HG03378 (cell line): ENCODE results near the gene UBTF.
A peak's percentile ranks its signal among the peaks of the same experiment; 100 is the strongest.

Experiments used
- ATAC-seq: cut with Tn5 transposase; IDR thresholded peaks from one replicate; pipeline ENCODE4 v1.9.1; 2021; ENCODE audit warnings: mild to moderate bottlenecking, moderate library complexity; ENCODE audit not compliant: unreplicated experiment

The UBTF gene

GRCh38 chr17:44214230-44214494 lies 5.3 kb downstream of the UBTF start:
- ATAC-seq, result no peak

DNA sequence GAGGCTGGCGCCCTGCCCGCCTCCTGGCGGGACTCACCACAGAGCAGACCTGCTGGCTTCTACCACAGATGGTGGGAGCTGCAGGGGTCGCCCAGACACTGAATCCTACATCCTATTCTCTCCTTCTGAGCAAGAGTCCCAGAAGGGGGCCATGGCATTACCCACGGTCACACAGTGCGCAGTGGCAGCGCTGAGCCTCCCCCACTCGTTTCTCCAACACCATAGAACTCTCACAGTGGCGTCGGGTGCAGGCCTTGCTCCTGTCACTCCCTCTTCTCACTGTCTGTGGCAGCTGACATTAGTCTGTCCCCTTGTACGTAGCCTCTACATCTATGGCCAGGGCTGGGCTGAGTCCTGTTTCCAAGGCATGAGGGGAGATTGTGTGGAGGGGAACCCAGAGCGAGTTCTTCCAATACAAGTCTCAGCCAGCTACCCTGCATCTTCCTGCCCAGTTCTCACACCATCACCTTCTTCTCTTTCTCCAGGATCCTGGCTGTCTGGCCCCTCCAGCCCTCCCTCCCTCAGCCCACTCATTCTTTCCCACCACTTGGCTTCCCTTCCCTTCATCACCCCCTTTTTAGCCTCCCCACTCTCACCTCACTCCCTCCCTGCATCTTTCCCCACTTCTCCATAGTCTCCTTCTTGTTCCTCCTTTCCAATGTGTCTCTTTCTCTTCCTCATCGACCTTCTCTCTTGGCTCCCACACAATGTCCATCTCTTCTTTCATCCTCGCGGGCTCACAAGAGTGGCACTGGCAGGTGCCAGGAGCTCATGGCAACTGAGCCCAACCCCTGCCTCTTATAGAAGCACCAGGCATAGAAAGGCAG lies 5.9 kb downstream of the UBTF start:
- no peak for ATAC-seq

GRCh38 chr17:44212507-44213402 lies 6.7 kb downstream of the UBTF start:
- ATAC-seq, result no peak

DNA sequence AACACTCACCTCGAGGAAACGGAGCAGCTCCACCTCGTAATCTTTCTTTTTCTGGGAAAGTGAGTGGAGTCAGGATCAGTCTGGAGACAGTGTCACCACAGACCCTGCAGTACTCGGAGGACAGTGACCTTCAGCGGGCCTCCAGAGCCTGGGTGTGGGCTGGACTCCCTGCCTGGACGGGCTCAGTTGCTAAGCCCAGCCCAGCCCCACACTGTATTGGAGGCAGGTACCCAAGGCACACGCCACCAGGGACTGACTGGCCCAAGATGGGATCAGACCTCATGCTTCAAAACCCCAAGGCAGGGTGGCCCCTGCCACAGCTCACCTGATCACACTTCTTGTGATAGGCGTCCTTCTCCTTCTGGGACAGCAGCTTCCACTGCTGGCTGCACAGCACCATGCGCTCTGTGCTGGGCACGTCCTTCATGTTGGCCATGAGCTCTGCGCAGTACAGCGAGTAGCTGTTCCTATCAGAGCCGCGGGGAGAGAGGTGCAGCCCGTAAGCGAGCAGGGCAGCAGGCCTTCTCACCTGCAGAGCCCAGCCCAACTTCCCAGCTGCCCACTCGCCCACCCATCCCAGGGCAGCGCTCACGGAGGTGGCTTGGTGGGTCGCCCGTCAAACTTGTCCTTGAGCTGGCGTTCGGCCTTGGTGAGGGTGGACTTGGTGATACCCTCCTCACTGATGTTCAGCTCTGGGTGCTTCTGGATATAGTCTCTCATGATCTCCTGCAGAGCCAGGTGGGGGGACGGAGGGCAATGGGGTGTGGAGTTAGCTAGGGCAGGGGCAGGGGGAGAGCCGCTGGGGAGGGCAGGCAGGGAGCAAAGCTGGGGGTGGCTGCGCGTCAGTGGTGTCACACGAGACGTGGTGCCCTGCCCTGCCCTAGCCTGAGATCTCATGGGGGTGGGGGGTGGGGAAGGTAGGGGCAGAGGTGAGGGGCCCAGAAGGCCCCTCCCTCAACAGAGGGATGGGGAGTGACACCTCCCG lies 7.9 kb downstream of the UBTF start:
- ATAC-seq, result no peak

GRCh38 chr17:44210342-44211192 lies 8.9 kb downstream of the UBTF start:
- ATAC-seq, result no peak

DNA sequence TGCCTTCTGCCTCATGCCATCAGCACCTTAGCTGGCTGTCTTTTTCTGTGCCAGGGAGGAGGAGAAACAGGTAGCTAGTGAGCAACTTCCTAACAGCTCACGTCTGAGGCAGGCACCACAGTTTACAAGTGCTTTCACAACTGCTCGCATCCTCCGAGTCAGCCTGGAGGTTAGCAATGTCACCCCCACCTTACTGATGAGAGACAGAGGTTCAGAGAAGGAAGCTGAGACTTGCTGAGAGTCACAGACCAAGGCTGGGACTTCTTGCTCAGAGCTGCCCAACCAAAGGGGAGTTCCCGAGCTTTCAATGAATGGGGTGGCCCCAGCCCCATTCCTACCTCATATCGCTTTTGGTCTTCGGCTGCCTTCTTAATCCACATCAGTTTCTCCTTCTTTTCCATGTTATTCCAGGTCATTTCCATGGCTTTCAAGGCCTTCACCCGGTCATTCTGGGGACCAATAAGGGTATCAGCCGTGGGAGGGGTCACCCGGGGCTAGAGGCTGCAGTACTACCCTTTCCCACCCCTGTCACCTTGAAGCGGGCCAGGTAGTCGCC lies 9.6 kb downstream of the UBTF start:
- no peak for ATAC-seq

DNA sequence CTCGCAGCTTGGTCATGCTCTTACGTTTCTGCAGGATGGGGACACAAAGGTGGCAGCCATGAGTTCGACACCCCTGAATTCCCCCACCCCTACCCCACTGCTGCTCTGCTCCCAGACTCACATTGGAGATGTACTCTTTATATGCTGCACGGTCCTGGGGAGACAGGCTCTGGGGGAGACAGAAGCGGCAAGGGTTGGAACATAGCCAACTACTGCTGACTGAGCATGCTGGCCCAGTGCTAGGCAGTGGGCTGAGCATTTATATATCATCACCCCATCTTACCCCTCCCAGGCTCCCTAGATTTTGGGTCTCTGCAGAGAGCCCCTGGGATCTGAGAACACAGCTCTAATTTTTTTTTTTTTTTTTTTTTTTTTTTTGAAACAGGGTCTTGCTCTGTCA lies 11.7 kb downstream of the UBTF start:
- no peak for ATAC-seq

GRCh38 chr17:44207319-44207718 lies 12.2 kb downstream of the UBTF start:
- no peak for ATAC-seq

- no peak for ATAC-seq
These were observed 12.7 kb downstream of the UBTF start for GRCh38 chr17:44206825-44207155.

GRCh38 chr17:44205962-44206824 lies 13.3 kb downstream of the UBTF start:
- ATAC-seq, result no peak

DNA sequence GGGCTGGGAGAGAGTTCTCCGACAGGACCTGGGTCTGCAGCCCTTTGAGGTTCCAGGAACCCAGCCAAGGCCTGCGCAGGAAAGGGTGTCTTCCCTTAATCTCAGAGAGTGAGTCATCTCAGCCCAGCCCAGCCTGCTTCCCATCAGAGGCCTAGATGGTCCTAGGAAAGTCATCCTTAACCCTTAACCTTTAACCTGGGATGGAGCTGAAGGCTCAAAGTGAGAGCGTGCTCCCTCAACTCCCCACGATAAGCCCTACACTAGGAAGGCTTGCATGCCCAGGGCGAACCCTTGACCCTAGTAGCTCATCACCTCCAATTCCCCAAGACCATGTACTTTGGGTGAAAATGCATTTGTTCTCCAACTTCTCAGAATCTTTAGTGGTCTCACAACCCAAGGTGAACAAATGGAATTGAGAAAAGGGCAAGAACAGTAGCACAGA lies 15.0 kb downstream of the UBTF start:
- no peak for ATAC-seq

GRCh38 chr17:44203731-44204440 lies 15.6 kb downstream of the UBTF start:
- ATAC-seq, result no peak

DNA sequence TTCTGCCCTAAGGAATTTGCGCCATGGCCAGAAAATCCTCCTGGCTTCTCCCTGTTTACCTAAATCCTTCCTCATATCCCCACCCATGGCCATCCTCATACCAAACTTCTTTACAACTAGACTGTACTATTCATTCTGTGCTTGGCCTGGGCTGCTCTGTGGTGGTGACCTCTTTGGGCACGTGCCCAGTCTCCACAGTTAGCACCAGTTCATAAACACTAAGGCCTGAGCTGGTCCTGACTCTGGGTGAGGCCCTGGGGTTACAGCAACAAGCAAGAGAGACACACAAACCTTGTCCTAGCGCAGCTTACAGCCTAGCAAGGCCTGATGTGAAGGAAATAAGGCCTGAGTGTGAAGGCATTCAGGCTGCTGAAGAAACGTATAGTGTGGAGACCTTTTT lies 16.7 kb downstream of the UBTF start:
- ATAC-seq, result no peak

DNA sequence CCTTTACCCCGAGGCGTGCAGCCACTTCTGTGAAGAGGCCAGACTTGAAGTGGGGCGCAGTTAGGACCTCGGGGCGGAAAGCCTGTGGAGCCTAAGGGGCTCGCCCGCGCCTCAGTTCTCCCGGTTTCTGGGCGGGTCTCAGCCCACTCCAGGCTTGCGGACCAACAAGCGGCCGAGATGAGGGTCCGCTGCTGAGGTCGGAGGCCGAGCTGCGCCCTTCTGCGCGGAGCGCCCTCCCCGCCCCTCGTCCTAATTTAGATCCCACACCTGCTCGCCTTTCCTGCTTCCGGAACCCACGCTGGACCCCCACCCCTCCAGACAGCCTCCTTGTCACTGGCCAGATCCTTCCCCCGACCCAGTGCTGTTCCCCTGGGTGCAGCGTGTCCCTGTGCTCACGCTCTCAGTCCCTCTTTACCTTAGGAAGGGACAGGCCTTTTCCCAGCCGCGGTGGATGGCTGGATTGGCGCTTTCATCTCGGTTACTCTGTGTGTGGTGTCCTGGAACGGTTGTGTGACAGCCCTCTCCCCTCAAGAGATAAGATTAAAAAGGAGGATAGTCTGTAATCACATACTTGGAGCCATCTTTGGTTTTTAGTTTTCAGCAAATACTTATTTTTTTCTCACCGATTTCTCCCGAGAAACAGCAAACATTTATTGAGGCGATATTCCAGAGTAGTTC lies 18.9 kb downstream of the UBTF start:
- ATAC-seq, result no peak

GRCh38 chr17:44199553-44200477 lies 19.7 kb downstream of the UBTF start, which contains the start of gene ATXN7L3:
TSS of gene ATXN7L3 (minus strand) at chr17:44199884. CDS start at chr17:44198070, 1,814 bp downstream.
- ATAC-seq, result peak; percentile 44

- ATAC-seq, result no peak
These were observed 20.5 kb downstream of the UBTF start for GRCh38 chr17:44198721-44199552.
